OCI-LY1 (cell line): Measurements from ENCODE around the gene PRSS58.

ENCODE experiments used
- H2AFZ ChIP-seq: fragments of 200-600 bp; sonication (generic), shearing (Covaris generic); 2 replicates; pipeline ENCODE4 v1.6.0; 2014; ENCODE audit warnings: antibody characterized with exemption, mild to moderate bottlenecking, low read length
- H3F3A ChIP-seq: fragments of 200-600 bp; sonication (generic), shearing (Covaris generic); 2 replicates; pipeline ENCODE4 v1.6.0; 2014; ENCODE audit warnings: mild to moderate bottlenecking, antibody characterized with exemption, low read length, moderate library complexity; ENCODE audit not compliant: insufficient read depth
- H3K27ac ChIP-seq: fragments of 200-600 bp; sonication (generic); 2 replicates; pipeline ENCODE4 v1.5.1; 2014; ENCODE audit warnings: low read length, mixed run types, mild to moderate bottlenecking, low read depth; ENCODE audit not compliant: poor library complexity, severe bottlenecking
- H3K27me3 ChIP-seq: fragments of 200-600 bp; sonication (generic); 2 replicates; pipeline ENCODE4 v1.6.0; 2014; ENCODE audit warnings: antibody characterized with exemption, mild to moderate bottlenecking, low read length, moderate library complexity; ENCODE audit not compliant: insufficient read depth
- H3K36me3 ChIP-seq: fragments of 200-600 bp; sonication (generic); 2 replicates; pipeline ENCODE4 v1.6.1; 2014; ENCODE audit warnings: mild to moderate bottlenecking, antibody characterized with exemption, low read length, moderate library complexity, mixed read lengths; ENCODE audit not compliant: insufficient read depth
- H3K4me1 ChIP-seq: fragments of 200-600 bp; sonication (generic); 2 replicates; pipeline ENCODE4 v1.5.1; 2014; ENCODE audit warnings: mild to moderate bottlenecking, low read length, moderate library complexity; ENCODE audit not compliant: insufficient read depth, severe bottlenecking
- H3K4me2 ChIP-seq: fragments of 200-600 bp; sonication (generic), shearing (Covaris generic); 2 replicates; pipeline ENCODE4 v1.6.1; 2014; ENCODE audit warnings: low read length
- H3K4me3 ChIP-seq: fragments of 200-600 bp; sonication (generic); 2 replicates; pipeline ENCODE4 v1.5.1; 2014; ENCODE audit warnings: low read length, low read depth, mild to moderate bottlenecking, mixed read lengths; ENCODE audit not compliant: poor library complexity, severe bottlenecking
- H3K79me2 ChIP-seq: fragments of 200-600 bp; shearing (Covaris generic); 2 replicates; pipeline ENCODE4 v1.6.1; 2016; ENCODE audit warnings: mixed run types, low read length, mixed read lengths; ENCODE audit not compliant: insufficient read depth
- H3K9ac ChIP-seq: fragments of 200-600 bp; sonication (generic), shearing (Covaris generic); 2 replicates; pipeline ENCODE4 v1.6.1; 2014; ENCODE audit warnings: mild to moderate bottlenecking, low read length, mixed read lengths
- H3K9me2 ChIP-seq: fragments of 200-600 bp; sonication (generic), shearing (Covaris generic); 2 replicates; pipeline ENCODE4 v1.6.1; 2014; ENCODE audit warnings: low read depth, mild to moderate bottlenecking, low read length, mixed read lengths
- H3K9me3 ChIP-seq: fragments of 200-600 bp; shearing (Covaris generic); 2 replicates; pipeline ENCODE4 v1.6.1; 2014; ENCODE audit warnings: low read length, mixed read lengths
- H4K20me1 ChIP-seq: fragments of 200-600 bp; sonication (generic), shearing (Covaris generic); 2 replicates; pipeline ENCODE4 v1.6.0; 2016; ENCODE audit warnings: mild to moderate bottlenecking, low read length; ENCODE audit not compliant: insufficient read depth
- CTCF ChIP-seq: fragments of 200-600 bp; sonication (generic), shearing (Covaris generic); IDR thresholded peaks from 2 replicates; pipeline ENCODE4 v1.5.1; 2017; ENCODE audit warnings: mild to moderate bottlenecking, antibody characterized with exemption, low read length, moderate library complexity, mixed read lengths
- EZH2 ChIP-seq: fragments of 200-600 bp; sonication (generic), shearing (Covaris generic); IDR thresholded peaks from 2 replicates; pipeline ENCODE4 v1.8.0; 2017; ENCODE audit warnings: borderline replicate concordance, mixed run types, mild to moderate bottlenecking, antibody characterized with exemption, low read length, moderate library complexity, mixed read lengths

Gene PRSS58

GRCh38 chr7:142248166-142249160, 9.4 kb downstream of the PRSS58 start:
- no peak overlapping the region for H2AFZ ChIP-seq
- no peaks in the 10 kb centered on the region for H3K4me1 ChIP-seq
- H3F3A ChIP-seq = no peaks in the 10 kb centered on the region
- no peaks in the 10 kb centered on the region for H4K20me1 ChIP-seq
- no peaks in the 10 kb centered on the region for H3K36me3 ChIP-seq
- H3K79me2 ChIP-seq = no peaks in the 10 kb centered on the region
- H3K9ac ChIP-seq = no peak overlapping the region
- no peaks in the 10 kb centered on the region for H3K9me2 ChIP-seq
- no peaks in the 10 kb centered on the region for H3K27me3 ChIP-seq
- no peak overlapping the region for H3K4me3 ChIP-seq
- H3K4me2 ChIP-seq = no peak overlapping the region
- no peak for TF ChIP-seq EZH2
- no peak for TF ChIP-seq CTCF
- H3K9me3 ChIP-seq = no peaks in the 10 kb centered on the region
- H3K27ac ChIP-seq = no peak overlapping the region

- H3K27me3 ChIP-seq = no peaks in the 10 kb centered on the region
- H3K27ac ChIP-seq = no peak overlapping the region
- no peak for TF ChIP-seq CTCF
- no peak for TF ChIP-seq EZH2
- H3F3A ChIP-seq = no peaks in the 10 kb centered on the region
- no peak overlapping the region for H2AFZ ChIP-seq
- no peak overlapping the region for H3K4me3 ChIP-seq
- no peak overlapping the region for H3K9ac ChIP-seq
- no peaks in the 10 kb centered on the region for H3K36me3 ChIP-seq
- no peak overlapping the region for H3K4me2 ChIP-seq
- H3K9me3 ChIP-seq = no peaks in the 10 kb centered on the region
- no peaks in the 10 kb centered on the region for H3K4me1 ChIP-seq
- H4K20me1 ChIP-seq = no peaks in the 10 kb centered on the region
- no peaks in the 10 kb centered on the region for H3K79me2 ChIP-seq
- no peaks in the 10 kb centered on the region for H3K9me2 ChIP-seq
Measured at GRCh38 chr7:142243823-142244222, 14.0 kb downstream of the PRSS58 start.

- no peak for TF ChIP-seq CTCF
- TF ChIP-seq EZH2 = no peak
Measured at GRCh38 chr7:142240546-142240945, 17.3 kb downstream of the PRSS58 start.

More at GRCh38 chr7:142240546-142240945, 17.3 kb downstream of the PRSS58 start:
- Histone ChIP-seq H3F3A (no peaks in the 10 kb centered on the region), H4K20me1 (no peaks in the 10 kb centered on the region), H3K9me2 (no peaks in the 10 kb centered on the region), H3K4me3 (no peak overlapping the region), H3K36me3 (no peaks in the 10 kb centered on the region), H3K27me3 (no peaks in the 10 kb centered on the region), H3K79me2 (no peaks in the 10 kb centered on the region), H3K4me1 (no peaks in the 10 kb centered on the region), H3K9ac (no peak overlapping the region), H2AFZ (no peak overlapping the region), H3K27ac (no peak overlapping the region), H3K9me3 (no peaks in the 10 kb centered on the region), H3K4me2 (no peak overlapping the region)
